ENCODE measurements around the gene TMEM198.

The TMEM198 gene

GRCh38 chr2:219525533-219526232, 18.1 kb upstream of the TMEM198 start:
- no peak for DNase-seq (ENCODE audit: low read depth)

GRCh38 chr2:219526320-219527075, 17.3 kb upstream of the TMEM198 start:
- DNase-seq (ENCODE audit: low read depth) = no peak

- DNase-seq (ENCODE audit: low read depth) = no peak
These were observed 16.8 kb upstream of the TMEM198 start for GRCh38 chr2:219527076-219527394.

- no peak for DNase-seq (ENCODE audit: low read depth)
These were observed 16.4 kb upstream of the TMEM198 start for GRCh38 chr2:219527472-219527871.

GRCh38 chr2:219530048-219530963, 13.5 kb upstream of the TMEM198 start:
- DNase-seq (ENCODE audit: low read depth) = peak; percentile 60

- DNase-seq (ENCODE audit: low read depth) = no peak
These were observed 12.0 kb upstream of the TMEM198 start for GRCh38 chr2:219531639-219532377.

GRCh38 chr2:219532378-219532649, 11.5 kb upstream of the TMEM198 start:
- no peak for DNase-seq (ENCODE audit: low read depth)

- no peak for DNase-seq (ENCODE audit: low read depth)
These were observed 9.7 kb upstream of the TMEM198 start for GRCh38 chr2:219533930-219534661.

GRCh38 chr2:219536425-219536824, 7.4 kb upstream of the TMEM198 start:
- no peak for DNase-seq (ENCODE audit: low read depth)

GRCh38 chr2:219536967-219537366, 6.9 kb upstream of the TMEM198 start:
- DNase-seq (ENCODE audit: low read depth) = no peak

- no peak for DNase-seq (ENCODE audit: low read depth)
These were observed 6.0 kb upstream of the TMEM198 start for GRCh38 chr2:219537657-219538488.

- DNase-seq (ENCODE audit: low read depth) = no peak
These were observed 5.3 kb upstream of the TMEM198 start for GRCh38 chr2:219538504-219538951.

GRCh38 chr2:219538956-219539788, 4.7 kb upstream of the TMEM198 start:
- DNase-seq (ENCODE audit: low read depth) = no peak

- DNase-seq (ENCODE audit: low read depth) = no peak
These were observed 3.7 kb upstream of the TMEM198 start for GRCh38 chr2:219539926-219540678.

- no peak for DNase-seq (ENCODE audit: low read depth)
These were observed 2.9 kb upstream of the TMEM198 start for GRCh38 chr2:219540784-219541504.

- DNase-seq (ENCODE audit: low read depth) = peak; percentile 69
These were observed 2.1 kb upstream of the TMEM198 start for GRCh38 chr2:219541611-219542180.

- no peak for DNase-seq (ENCODE audit: low read depth)
These were observed 765 bp upstream of the TMEM198 start for GRCh38 chr2:219542931-219543595.

All from T-helper 22 cell (primary cell).